HG03432 (cell line): ENCODE results near the gene AZU1.

ENCODE experiments used
- ATAC-seq: cut with Tn5 transposase; IDR thresholded peaks from one replicate; pipeline ENCODE4 v1.9.1; 2021; ENCODE audit warnings: mild to moderate bottlenecking, moderate library complexity; ENCODE audit not compliant: unreplicated experiment

Gene AZU1, protein sequence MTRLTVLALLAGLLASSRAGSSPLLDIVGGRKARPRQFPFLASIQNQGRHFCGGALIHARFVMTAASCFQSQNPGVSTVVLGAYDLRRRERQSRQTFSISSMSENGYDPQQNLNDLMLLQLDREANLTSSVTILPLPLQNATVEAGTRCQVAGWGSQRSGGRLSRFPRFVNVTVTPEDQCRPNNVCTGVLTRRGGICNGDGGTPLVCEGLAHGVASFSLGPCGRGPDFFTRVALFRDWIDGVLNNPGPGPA

DNA sequence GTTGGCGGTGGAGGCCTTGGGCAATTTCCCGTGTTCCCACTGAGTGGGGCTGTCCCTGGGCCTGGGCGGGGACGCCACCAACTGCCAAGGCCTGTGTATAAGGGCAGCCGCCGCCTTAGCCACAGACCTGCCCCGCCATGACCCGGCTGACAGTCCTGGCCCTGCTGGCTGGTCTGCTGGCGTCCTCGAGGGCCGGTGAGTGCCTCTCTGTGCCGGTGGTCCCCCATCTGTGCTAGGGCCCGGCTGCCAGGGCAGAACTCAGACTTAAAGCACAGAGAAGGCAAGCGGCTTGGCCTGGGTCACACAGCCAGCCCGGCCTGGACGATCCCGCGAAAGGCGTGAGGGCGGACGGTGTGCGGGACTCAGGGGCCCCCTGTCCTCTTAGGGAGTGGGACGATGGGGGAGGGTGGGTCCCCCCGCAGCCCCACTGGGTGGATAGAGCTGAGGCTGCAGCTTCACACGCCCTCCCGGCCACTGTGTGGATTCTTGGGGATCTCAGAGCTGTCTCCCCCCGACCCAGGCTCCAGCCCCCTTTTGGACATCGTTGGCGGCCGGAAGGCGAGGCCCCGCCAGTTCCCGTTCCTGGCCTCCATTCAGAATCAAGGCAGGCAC is at the start of gene AZU1:
AZU1 (plus strand) TSS at position 128 of the 612 bp plus-strand sequence; CDS start at position 138, 10 bp downstream.
- no peak for ATAC-seq

DNA sequence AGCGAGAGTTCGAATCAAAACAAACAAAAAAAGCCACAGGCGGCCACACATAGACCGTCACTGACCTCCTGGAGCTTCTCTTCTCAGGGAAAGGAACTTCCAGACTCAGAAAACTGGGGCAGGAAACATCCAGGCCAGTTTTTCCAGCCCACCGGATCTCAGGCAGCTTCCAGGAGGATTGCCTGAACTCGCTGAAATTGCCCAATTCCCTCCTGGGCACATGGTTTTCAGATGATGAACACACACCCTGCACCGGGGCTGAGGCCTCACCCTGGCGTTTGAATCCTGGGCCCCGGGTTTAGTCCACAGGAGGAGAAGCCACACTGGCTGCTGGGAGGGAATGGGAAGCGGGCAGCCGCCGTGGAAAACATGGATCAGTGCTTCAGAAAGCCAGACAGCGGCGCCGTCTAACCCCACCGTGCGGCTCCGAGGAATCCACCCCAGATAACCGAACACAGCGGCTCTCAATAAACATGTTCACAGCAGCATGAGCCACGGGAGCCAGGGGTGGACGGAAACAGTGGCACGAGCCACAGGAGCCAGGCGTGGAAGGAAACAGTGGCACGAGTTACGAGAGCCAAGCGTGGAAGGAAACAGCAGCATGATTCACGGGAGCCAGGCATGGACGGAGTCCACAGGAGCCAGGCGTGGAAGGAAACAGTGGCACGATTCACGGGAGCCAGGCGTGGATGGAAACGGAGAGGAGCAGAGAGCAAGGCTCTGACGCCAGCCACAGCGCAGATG is 48.6 kb upstream of the AZU1 start:
- ATAC-seq: no peak

DNA sequence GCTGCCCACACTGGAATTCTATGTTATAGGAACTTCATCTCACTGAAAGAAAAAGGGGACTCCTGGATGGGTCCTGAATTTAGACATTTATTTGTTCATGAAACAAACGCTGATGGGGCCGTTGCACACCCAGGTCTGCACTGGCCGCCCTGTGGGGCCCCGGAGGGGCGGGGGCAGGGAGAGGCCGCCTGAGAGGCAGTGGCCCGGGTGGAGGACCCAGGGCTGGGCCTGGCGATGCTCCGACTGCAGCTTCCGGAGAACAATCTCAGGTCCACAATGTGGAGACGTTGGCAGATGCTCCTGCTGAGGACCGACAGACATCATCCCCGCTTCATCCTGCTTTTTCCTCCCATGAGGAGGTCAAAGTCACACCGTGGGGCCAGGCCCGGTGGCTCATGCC is 46.7 kb upstream of the AZU1 start:
- no peak for ATAC-seq

DNA sequence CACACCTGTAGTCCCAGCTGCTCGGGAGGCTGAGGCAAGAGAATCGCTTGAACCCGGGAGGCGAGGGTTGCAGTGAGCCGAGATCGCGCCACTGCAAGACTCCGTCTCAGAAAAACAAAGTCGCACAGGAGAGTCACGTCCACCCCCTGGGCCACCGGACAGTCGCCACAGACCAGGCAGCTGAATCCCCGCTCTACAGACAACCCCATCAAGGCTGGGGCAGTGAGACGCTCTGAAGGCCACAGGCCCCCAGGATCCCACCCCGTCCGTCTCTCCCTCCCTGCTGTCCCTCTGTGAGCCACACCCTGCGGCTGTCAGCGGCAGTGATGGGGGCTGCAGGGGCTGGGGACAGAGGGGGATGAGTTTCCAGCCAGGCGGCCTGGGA is 45.8 kb upstream of the AZU1 start:
- ATAC-seq: no peak

DNA sequence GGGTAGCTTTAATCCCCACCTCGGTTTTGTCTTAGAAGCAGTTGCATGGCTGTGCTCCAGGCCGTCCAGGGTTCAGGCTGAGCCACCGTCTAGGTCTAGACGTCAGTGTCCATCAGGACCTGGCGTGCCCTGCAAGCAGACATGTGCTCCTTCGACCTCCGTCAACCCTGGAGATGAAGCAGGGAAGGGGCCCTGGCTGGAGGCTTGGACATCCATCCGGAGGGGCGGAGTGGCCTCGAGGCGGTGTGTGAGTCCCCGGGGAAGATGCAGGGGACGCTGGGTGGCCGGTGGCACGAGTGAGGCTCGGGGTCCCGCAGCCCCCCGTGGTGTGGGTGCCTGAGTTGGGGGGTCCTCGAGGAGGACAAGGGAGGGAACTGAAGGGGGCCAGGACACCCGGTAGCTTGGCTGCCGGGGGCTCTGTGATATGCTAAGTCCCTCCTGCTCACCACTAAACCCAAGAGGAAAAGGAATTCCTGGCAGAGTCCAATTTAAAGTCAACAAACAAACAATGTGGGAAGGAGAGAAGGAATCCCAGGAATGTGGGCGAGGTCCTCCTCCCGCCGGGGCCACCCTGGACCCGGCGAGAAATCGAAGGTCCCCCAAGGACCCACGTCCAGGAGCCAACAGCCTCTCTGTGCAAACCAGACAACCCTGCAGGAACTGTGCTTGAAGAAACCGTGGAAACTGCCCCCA is 45.3 kb upstream of the AZU1 start:
- no peak for ATAC-seq

DNA sequence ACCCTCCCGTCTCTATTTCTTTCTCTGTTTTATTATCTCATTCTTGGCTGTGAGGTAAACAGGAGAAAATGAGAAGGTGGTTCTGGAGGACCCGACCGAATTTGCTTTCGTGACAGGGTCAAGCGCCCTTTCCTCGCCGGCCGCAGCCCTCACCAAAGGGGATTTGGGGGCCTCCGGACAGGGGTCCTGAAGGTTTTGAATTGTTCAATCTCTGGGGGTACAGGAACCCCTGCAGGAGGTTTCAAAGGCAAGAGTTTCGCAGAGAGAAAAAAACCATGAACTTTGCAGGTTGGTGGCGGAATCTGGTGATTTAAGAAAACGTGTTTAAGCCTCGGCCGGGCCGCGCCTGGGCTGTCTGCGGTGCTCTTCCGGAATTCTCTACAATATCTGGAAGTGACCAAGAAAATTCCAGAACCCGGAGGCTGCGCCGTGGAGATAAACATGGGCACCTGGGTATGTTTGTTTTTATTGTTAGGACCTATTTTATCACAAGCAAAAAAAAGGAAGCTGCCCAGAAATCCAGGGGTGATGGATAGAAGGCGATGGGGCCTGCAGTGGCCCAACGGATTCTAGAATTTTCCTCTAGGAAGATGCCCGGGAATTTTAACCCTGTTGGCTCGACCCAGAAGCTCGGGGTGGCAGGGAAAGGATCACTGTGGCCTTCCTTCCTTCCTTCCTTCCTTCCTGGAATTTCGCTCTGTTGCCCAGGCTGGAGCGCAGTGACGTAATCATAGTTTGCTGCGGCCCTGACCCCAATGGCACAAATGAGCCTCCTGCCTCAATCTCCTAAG is 44.6 kb upstream of the AZU1 start:
- no peak for ATAC-seq

DNA sequence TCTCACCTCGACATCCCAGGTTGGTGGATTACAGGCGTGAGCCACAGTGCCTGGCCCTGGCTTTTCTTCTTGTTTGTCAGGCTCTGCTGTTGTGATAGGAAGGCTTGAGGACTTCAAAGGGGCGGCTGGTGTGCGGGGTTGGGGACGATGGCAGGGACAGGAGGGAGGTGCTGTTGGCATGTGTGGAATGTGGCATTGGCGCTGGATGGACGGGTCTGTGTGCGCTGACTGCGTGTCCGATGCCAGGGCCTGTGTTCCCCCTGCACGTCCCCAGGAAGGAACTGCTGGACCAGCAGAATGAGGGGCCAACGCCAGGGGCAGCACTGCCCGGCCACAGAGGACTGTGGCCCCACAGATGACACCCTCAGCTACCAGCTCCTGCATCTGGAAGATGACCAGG is 43.1 kb upstream of the AZU1 start:
- no peak for ATAC-seq

DNA sequence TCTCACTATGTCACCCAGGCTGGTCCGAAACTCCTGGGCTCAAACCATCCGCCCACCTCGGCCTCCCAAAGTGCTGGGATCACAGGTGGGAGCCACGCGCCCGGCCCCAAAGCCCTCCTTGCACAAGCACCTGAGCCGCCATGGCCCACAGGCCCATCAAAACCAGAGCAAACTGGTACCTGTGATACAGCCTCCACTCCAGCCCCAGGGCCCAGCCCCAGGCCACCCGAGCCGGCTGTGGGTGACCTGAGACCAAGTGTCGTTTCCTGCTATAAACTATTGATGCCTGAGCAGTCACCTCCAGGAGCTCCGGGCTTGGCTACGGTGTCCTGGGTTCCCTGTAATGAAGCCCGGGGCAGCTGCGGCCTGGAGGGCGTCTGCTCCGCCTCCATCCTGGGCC is 40.1 kb upstream of the AZU1 start:
- ATAC-seq: no peak

DNA sequence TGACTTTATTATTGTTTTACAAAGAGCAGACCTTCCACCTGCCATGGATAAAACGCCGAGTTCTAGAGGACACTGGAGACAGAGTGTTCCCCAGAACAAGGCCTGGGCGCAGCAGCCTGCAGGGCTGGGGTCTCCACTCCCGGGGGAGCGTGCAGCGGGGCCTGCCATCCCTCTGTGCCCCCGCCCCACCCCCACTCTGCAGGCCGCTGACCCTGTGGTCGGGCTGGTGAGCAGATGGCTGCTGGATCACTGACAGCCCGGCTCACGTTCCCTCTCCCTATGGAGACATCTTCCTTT is 39.0 kb upstream of the AZU1 start:
- ATAC-seq: no peak

DNA sequence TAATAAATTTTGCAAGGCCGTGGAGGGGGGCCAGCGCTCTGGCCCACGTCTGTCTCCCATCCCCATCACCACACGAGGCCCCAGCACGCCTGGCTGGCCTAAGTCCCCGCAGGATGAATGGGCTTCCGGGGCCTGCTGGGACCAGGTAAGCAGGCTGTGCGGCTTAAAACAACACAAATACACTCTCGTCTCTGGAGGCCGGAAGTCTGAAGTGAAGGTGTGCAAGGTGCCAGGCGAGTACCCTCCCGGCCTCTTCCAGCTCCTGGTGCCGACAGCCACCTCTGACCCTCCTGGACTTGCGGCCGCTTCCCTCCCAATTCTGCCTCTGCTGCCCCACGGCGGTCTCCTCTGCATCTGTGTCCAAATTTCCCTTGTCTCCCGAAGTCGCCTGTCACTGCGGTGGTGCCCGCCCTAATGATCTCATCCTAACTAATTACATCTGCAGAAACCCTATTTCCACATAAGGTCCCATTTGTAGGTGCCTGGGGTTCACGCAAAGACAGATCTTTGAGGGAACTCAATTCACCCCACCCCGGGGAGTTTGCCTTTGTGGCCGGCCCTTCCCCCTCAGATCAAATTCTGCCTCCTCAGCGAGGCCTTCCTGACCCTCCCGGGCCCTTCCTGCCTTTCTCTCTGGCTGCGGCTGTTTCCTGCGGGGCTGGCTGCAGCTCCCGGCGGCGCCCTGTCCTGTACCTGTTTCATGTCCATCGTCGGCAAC is 38.5 kb upstream of the AZU1 start:
- ATAC-seq: no peak

DNA sequence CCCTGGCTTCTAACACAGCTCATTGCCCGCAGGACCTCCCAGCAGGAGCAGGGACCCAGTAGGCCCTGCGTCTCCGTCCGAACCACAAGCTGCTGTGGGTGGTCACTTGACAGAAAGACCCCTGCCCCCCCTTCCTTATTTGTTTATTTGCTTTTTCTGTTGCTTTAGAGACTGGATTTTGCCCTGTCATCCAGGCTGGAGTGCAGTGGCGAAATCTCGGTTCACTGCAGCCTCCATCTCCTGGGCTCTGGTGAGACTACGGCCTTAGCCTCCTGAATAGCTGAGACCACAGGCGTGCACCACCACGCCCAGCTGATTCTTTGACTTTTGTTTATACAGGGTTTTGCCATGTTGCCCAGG is 38.0 kb upstream of the AZU1 start:
- no peak for ATAC-seq

DNA sequence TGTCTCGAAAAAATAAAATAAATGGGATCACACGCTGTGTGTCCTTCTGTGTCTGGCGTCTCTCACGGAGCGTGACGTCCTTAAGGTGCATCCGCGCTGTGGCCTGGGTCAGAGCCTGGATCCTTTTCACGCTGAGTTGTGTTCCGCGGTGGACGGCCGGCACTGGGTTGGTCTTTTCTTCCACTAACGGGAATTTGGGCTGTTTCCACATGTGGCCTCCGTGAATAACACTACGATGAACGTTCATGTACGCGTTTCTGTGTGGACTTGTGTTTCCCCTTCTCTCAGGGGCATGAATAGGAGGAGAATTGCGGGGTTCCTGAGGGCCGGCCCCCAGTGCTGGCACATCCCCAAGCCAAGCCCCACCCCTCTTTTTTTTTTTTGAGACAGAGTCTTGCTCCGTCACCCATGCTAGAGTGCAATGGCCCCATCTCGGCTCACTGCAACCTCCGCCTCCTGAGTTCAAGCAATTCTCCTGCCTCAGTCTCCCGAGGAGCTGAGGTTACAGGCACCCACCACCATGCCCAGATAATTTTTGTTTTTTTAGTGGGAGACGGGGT is 36.5 kb upstream of the AZU1 start:
- ATAC-seq: no peak

DNA sequence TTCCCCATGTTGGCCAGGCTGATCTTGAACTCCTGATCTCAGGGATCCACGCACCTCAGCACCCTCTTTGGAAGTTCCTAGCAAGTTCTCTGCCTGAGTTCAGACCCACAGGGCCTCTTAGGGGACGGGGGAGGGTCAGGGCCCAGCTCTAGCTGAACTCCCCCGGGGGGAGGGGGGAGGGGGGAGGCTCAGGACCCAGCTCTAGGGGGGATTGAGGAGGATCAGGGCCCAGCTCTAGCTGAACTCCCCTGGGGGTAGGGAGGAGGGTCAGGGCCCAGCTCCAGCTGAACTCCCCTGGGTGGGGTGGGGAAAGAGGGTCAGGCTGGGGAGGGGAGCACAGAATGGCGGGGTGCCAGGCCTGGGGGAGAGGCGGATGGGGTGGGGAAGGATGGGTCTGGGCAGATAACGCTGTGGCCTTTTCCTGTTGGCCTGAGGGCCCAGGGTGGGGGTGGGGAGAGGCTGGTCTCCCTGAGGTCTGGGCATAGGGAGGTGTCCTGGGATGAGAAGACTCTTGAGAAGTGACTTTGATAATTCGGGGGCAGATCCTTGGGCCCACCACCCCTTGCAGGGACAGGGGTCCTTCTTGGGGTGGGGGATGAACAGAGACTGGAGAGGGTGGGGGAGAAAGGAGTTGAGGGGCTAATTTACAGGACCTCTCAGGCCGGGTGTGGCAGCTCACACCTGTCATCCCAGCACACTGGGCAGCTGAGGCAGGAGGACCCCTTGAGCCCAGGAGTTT is 35.9 kb upstream of the AZU1 start:
- no peak for ATAC-seq

DNA sequence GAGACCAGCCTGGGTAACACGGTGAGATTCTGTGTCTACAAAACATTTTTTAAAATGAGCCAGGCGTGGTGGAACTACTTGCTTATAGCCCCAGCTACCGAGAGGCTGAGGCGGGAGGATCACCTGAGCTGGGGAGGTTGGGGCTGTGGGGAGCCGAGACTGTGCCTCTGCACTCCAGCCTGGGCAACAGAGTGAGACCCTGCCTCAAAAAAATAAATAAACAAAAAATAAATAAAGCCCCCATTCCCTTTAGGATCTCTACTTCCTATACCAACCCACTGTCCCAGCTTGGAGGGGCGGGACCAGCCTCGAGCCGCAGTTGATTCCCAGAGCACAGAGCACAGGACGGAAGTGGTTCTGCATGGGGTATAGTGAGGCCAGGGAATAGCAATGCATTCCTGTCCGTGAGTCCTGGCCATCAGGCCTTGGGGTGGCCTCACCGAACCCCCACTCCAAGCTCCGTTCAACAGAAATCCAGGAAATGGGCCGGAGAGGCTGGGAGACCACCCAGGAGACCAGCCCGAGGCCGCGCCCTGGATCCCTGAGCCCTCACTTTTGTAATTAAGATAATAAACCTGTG is 35.2 kb upstream of the AZU1 start:
- no peak for ATAC-seq

DNA sequence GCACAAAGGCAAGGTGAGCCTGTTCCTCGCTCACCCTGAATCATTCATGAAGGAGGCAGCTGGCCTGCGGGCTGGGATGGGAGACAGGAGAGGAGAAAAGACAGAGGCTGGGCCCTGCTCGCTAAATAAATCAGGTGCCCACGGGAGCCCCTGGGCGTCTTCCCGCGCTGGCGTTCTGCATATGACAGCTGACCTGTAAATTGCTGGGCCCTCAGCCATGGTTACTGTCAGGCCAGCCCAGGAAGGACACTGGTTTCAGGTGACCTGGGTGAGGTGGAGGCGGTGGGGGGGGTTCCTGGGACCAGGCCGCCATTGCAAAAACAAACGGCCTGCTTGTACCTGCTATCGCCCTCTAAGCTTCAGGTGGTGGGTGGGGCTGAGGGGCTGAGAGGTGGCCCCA is 33.8 kb upstream of the AZU1 start:
- ATAC-seq: no peak

DNA sequence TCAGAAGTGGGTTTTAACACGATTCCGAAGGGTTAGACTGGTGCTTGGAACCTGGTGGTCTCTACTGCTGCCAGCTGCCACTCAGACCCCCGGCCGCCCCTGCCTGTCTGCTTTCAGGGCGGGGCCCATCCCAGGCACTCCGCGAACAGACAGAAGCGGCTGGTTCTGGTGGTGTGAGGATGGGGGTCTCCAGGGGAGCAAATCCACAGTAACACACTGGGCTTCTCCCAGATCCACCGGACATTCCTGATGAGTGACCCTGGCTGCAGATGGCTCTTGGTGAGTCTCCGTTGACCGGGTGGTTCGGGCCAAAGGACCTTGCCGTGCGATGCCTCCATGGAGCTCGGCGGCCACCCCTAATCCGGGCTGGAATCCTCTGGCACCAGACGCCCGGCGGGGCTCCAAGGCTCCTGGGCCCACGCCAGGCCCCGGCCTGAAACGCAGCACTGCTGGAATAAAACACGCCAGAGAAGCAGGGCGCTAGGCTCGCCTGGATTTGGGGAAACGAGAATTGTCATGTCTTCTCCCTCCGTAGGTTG is 32.5 kb upstream of the AZU1 start:
- no peak for ATAC-seq

DNA sequence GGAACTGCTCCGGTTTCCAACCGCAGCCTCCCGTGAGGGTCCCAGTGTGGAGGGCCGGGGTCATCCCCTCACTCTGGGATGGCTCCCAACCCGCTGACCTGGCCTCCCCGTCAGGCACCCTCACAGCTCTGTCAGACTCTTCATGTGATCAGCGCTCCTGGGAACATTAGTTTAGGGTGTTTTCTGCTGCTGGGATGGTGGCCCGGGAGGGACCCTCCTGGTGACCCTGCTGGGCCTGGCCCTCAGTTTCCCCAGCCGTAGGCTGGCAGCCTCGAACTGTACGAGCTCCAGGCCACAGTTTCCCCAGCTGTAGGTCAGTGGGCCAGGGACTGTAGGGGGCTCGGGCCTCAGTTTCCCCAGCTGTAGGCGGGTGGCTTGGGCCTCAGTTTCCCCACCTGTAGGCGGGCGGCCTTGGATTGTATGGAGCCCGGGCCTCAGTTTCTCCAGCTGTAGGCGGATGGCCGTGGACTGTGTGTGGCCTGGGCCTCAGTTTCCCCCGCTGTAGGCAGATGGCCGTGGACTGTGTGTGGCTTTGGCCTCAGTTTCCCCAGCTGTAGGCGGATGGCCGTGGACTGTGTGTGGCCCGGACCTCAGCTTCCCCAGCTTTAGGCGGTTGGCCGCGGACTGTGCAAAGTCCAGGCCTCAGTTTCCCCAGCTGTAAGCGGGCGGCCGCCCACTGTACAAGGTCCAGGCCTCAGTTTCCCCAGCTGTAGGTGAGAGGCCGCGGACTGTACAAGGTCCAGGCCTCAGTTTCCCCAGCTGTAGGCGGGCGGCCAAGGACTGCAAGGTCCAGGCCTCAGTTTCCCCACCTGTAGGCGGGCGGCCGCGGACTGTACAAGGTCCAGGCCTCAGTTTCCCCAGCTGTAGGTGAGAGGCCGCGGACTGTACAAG is 31.7 kb upstream of the AZU1 start:
- ATAC-seq: no peak
